ENCODE results near the gene CACNA1A.

DNA sequence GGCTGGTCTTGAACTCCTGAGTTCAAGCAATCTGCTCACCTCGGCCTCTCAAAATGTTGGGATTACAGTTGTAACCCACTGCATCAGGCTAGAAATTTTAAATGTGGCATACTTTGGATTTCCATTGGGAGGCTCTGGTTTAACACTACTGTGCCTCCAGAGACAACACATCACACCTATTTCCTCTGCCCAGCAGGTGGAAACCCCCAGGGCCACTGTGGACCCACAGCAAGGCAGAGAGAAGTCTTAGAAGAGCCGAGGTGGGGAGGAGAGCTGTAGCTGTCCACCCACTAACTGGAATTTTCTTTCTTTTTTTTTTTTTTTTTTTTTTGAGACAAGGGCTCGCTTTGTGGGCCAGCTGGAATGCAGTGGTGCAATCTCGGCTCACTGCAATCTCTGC is 316.7 kb downstream of the CACNA1A start:
- TF ChIP-seq, protein P1, sequence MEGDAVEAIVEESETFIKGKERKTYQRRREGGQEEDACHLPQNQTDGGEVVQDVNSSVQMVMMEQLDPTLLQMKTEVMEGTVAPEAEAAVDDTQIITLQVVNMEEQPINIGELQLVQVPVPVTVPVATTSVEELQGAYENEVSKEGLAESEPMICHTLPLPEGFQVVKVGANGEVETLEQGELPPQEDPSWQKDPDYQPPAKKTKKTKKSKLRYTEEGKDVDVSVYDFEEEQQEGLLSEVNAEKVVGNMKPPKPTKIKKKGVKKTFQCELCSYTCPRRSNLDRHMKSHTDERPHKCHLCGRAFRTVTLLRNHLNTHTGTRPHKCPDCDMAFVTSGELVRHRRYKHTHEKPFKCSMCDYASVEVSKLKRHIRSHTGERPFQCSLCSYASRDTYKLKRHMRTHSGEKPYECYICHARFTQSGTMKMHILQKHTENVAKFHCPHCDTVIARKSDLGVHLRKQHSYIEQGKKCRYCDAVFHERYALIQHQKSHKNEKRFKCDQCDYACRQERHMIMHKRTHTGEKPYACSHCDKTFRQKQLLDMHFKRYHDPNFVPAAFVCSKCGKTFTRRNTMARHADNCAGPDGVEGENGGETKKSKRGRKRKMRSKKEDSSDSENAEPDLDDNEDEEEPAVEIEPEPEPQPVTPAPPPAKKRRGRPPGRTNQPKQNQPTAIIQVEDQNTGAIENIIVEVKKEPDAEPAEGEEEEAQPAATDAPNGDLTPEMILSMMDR (IDR thresholded peaks at IDR 0.05), result no peak
- TF ChIP-seq POLR2A (IDR thresholded peaks at IDR 0.05; ENCODE audit: low read depth) (no peak), POLR2AphosphoS5 (IDR thresholded peaks at IDR 0.05) (no peak)

All from esophagus muscularis mucosa (tissue), 3 donors.